ENCODE measurements around the gene CDH12.

DNA sequence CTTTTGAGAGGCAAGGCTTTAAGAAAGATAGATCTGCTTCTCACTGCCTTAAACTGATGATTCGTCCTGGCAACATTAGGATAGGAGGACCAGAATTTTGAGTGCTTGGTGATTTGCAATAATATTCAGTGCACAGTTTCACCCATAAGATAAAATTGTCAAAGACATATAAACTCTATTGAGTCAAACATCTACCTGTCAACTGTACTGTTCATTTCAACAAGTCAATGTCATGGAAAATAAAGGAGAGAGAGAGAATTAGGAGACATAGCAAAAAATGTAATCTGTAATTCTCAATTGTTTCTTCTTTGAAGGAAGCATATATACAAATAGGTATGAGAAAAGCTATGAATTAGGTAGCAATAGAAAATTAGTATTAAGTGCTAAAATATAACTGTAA lies 237.2 kb downstream of the CDH12 start:
- TF ChIP-seq CTCF (IDR thresholded peaks at IDR 0.05; ENCODE audit: low read depth, low read length, missing input control) (no peak), GABPA (IDR thresholded peaks at IDR 0.05 in 1 of 2, conservative IDR thresholded peaks at IDR 0.05 in 1 of 2) (no peak), YY1 (IDR thresholded peaks at IDR 0.05) (no peak), ATF3 (IDR thresholded peaks at IDR 0.05) (no peak), JUND (IDR thresholded peaks at IDR 0.05) (no peak), RAD21 (IDR thresholded peaks at IDR 0.05) (no peak), TAF1 (conservative IDR thresholded peaks at IDR 0.05) (no peak), EGR1 (IDR thresholded peaks at IDR 0.05; ENCODE audit: low read depth in 2 of 2) (no peak), HNF4A (conservative IDR thresholded peaks at IDR 0.05) (no peak), SP1 (IDR thresholded peaks at IDR 0.05) (no peak)
- TF ChIP-seq, protein P1, sequence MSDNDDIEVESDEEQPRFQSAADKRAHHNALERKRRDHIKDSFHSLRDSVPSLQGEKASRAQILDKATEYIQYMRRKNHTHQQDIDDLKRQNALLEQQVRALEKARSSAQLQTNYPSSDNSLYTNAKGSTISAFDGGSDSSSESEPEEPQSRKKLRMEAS (IDR thresholded peaks at IDR 0.05) = no peak
- TF ChIP-seq, protein P2, sequence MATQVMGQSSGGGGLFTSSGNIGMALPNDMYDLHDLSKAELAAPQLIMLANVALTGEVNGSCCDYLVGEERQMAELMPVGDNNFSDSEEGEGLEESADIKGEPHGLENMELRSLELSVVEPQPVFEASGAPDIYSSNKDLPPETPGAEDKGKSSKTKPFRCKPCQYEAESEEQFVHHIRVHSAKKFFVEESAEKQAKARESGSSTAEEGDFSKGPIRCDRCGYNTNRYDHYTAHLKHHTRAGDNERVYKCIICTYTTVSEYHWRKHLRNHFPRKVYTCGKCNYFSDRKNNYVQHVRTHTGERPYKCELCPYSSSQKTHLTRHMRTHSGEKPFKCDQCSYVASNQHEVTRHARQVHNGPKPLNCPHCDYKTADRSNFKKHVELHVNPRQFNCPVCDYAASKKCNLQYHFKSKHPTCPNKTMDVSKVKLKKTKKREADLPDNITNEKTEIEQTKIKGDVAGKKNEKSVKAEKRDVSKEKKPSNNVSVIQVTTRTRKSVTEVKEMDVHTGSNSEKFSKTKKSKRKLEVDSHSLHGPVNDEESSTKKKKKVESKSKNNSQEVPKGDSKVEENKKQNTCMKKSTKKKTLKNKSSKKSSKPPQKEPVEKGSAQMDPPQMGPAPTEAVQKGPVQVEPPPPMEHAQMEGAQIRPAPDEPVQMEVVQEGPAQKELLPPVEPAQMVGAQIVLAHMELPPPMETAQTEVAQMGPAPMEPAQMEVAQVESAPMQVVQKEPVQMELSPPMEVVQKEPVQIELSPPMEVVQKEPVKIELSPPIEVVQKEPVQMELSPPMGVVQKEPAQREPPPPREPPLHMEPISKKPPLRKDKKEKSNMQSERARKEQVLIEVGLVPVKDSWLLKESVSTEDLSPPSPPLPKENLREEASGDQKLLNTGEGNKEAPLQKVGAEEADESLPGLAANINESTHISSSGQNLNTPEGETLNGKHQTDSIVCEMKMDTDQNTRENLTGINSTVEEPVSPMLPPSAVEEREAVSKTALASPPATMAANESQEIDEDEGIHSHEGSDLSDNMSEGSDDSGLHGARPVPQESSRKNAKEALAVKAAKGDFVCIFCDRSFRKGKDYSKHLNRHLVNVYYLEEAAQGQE (IDR thresholded peaks at IDR 0.05) = no peak
